Dermis blood vessel endothelial cell (primary cell): Measurements from ENCODE around the gene POLD3. TPM values are rescaled to one million over a fixed set of nuclear protein-coding genes. Genes with fewer than 3 reads are reported as not detected.

Experiments used
- DNase-seq: peaks from one replicate; pipeline ENCODE4 v3.0.0; 2010
- total RNA-seq: library from RNA; depleted of rRNA; stranded (reverse); fragments of >200 nt; gene quantifications from 2 replicates; pipeline ENCODE4 v1.2.3, GENCODE V29; 2014

POLD3 gene
- total RNA-seq: 13.8 and 19.9 TPM in 2 replicates

DNA sequence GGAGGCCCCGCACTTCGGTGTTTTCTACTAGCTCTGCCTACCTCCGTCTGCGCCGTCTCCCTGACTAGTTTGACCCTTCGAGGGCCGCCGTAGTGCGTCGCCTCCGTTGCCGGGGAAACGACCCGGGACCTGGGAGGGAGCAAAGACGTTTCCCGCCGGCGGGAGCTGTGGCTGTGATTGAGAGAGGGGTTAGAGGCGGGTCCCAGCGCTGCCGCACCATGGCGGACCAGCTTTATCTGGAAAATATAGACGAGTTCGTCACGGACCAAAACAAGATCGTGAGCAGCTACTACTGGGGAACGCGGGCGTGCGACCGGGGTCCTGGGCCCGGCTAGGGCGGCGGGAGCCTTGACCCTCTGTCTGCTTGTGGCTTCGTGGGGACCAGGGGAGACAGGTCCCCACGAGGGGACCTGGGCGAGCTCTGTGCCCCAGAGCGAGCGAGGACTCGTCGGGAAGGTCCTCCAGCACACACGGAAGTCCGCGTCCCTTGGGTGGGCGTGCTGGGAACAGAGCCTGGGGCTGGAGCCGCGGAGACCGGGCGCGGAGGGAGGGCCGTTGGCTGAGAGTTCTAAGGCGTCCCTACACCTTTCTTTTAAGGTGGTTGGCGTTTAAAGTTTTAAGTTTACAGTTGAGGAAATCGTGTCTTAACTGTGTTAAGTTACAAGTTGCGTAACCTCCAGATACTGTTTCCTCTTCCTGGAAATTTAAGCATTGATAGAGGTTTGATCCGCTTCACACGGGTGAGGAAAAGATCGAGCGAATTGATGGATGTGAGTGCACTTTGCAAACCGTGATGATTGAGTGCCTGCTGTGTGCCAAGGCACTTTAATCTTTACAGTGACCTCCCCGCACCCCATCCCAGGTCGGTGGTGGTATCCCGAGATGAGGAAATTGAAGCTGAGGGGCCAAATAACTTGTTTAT, at the start of gene POLD3:
Gene POLD3 (plus strand): TSS at position 142 of the 922 bp plus-strand sequence. CDS start 77 bp downstream, at position 219.
- DNase-seq: peak; percentile 95

- DNase-seq: no peak
Observed at GRCh38 chr11:74543991-74544390, 48.4 kb upstream of the POLD3 start.

DNA sequence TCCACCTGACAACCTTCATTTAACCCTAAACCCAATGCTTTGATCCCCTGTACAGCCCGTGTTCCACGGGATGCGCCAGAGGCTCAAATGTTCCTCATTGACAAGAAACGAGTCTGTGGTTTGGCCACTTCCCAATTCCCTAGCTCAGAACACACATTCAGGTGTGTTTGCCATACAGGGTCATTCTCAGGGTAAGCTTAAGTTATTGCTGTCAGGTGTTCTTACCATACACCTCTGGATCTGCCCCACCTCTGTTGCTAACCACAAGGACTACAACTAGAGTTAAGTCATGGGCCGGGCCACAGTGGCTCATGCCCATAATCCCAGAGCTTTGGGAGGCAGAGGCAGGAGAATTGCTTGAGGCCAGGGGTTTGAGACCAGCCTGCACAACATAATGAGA, 45.6 kb upstream of the POLD3 start:
- no peak for DNase-seq

- no peak for DNase-seq
Observed at GRCh38 chr11:74550991-74551753, 41.2 kb upstream of the POLD3 start.

GRCh38 chr11:74551754-74552145, 40.6 kb upstream of the POLD3 start:
- DNase-seq: no peak

DNA sequence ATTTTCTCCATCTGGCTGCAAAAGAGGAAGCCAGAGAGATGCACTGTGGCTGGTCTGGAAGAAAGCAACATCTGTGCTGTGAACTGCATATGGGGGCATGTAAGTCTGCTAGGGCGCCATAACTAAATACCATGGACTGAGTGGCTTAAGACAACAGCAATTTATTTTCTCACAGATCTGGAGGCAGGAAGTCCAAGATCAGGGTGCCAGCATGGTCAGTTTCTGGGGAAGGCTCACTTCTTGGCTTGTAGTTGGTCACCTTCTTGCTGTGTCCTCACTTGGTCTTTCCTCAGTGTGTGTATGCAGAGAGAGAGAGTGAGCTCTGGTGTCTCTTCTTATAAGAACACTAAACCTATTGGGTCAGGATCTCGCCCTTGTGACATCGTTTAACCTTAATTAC, 34.9 kb upstream of the POLD3 start:
- DNase-seq: no peak

DNA sequence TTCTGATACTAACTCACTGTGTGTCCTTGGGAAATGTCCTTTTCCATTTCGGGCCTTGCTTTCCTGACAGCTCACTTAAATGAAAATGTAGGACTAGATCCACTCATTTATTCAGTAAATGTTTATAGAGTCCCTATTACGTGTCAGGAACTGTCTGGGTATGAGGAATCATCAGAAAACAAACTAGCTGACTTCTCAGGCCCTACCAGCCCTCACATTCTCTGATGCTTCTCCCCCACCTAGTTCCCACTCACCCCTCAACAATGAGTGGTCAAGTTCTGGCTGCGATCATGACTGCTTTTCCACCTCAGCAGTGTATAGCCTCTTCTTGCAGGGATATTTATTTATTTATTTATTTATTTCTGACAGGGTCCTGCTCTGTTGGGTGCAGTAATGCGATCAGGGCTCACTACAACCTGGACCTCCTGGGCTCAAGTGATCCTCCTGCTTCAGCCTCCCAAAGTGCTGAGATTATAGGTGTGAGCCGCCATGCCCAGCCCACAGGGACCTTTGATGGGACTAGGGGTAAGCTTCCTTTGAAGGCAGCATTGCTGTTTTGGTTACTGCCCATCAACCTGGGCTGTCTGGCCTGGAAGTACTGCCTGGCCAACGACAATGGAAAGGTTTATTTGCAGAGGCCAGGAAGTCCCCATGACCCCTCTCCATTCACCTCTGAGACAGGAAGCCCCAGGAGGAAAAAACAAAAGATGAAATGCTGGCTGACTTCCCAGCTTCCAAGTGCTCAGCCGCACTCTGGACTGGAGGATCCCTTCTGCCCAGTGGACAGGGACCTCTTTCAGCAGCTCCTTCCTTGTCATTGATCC, 33.1 kb upstream of the POLD3 start:
- peak; percentile 85 for DNase-seq

DNA sequence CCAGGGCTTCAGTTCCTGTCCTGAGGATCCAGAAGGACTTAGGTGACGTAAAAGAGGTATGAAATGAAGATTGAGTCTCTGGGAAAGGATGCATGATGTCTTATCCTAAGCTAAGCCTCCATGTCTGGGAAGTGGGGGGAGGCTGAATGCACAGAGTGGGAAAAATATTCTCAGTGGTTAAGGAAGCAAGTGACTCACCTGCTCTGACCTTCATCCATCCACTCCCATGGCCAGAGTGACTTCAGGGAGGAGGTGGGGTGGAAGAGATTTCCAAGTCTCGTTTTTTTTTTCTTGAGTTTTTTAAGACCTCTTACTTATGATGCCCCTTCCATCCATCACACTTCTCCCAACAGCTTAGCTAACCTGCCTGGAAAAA, 32.5 kb upstream of the POLD3 start:
- DNase-seq: peak; percentile 68

DNA sequence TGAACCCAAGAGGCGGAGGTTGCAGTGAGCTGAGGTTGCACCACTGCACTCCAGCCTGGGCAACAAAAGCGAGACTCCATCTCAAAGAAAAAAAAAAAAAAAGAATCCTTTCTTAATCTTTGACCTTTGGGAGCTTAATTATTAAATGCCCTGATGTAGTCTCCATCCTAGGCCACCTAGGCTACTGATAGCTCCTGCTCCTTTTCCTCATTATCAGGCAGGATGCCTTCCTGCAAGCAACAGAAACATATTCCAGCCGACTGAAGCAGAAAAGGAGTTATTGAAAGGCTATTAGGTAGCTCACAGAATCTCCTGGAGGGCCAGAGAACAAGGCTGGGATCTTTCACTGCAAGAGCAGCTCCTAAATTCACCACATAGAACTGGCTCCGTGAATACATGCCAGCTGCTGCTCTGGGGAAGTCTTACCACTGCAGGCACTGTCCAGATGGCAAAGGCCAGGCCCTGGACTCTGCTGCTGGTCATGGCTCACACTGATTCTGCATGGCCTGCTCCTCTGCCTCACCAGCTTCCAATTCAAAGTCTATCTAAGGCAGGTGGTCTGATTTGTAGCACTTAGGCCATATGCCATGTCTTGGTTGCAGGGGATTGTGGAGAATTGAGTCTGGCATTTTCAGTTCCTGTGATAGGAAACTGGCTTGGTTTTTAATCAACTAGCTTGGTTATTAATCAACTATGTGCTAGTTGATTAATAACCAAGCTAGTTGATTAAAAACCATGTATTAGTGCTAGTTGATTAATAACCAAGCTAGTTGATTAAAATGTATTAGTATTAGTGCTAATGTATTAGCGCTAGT, 26.0 kb upstream of the POLD3 start:
- no peak for DNase-seq

GRCh38 chr11:74568028-74568427, 24.4 kb upstream of the POLD3 start:
- no peak for DNase-seq

GRCh38 chr11:74570266-74571061, 21.9 kb upstream of the POLD3 start:
- peak; percentile 82 for DNase-seq

DNA sequence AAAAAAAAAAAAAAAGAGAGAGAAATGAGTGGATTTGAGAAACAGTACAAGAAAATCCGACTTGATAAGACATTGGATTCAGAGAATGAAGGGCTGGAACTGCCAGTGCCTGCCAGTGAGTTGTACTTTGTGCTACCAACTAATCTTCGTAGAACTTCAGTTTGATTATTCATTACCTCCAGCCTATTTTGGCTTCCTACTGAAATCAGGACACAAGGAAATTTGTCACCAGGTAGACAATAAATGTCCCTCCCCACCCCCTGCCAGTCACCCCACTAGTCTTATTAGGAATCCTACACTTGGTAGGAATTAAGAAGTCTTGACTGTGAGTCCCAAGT, 21.4 kb upstream of the POLD3 start:
- no peak for DNase-seq

DNA sequence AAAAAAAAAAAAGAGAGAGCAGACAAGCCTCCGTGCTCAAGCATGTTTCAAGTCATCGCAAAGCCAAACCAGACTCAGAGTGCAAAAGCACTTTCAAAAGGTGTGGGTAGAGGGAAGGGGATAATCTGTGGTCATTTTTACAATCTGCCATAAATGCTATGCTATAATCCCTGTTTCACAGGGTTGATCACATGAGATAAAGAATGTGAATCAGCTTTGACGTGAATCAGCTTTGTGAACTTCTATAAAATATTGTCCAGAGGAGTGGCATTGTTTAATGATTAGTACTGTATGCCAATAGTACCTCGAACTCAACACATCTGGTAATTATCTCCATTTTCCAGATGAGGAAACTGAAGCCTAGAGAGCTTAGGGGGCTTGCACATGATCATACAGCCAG, 20.0 kb upstream of the POLD3 start:
- no peak for DNase-seq

DNA sequence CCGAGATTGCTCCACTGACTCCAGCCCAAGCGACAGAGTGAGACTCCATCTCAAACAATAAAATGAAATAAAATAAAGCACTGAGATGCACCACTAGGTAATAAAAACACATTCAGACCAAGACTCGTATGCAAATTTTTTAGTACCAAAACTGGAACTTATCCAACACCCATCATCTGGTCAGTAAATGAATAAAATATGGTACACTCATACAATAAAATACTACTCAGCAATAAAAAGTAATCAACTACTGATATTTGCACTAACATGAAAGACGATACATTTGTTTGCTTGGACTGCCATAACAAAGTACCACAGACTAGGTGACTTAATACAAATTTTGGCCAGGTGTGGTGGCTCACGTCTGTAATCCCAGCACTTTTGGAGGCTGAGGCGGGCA, 17.8 kb upstream of the POLD3 start:
- DNase-seq: no peak

DNA sequence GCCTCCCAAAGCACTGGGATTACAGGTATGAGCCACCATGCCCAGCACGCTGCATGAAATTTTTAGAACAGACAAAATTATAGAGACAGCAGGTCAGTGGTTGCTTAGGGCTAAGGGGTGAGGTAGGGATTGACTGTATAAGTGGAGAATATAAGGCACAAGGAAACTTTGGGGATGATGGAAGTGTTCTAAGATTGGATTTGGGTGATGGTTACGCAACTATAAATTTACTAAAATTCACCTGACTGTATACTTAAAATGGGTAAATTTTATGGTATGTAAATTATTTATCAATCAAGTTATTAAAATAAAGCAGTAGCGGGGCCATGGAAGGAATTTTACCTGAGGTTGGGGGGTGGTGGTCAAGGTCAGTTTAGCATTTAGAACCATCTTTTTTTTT, 16.4 kb upstream of the POLD3 start:
- no peak for DNase-seq

- peak; percentile 43 for DNase-seq
Observed at GRCh38 chr11:74577181-74577580, 15.2 kb upstream of the POLD3 start.

GRCh38 chr11:74577624-74578396, 14.6 kb upstream of the POLD3 start:
- no peak for DNase-seq

DNA sequence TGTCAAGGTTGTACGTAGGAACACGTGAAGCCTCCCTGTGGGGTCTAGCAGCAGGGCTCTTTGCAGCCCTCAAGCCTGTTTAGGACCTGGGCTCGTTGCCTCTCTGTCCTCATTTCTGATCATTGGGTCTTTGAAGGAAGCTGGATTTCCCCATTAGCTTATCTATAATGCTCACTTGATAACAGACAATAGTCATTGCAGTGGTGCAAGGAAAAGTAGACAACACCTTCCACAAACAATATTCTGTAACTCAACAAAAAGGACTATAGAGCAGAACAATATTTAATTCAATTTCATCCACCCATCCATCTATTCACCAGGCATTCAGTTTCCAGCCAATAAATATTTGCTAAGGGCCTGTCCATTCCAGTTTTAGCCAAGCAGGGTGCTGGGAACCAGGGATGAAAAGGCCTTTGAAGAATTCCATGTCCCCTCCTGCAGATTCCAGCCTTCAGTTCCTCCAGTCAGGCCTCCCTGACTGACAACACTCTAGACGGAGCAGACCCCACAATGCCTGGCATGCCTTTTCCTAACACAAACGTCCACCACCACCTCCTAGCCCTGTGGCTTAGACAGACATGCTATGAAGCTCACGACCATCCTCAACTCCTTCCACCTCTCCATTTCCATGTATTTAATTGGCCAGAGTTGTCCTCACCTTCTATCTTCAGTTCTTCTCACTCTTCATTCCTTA, 12.7 kb upstream of the POLD3 start:
- no peak for DNase-seq

DNA sequence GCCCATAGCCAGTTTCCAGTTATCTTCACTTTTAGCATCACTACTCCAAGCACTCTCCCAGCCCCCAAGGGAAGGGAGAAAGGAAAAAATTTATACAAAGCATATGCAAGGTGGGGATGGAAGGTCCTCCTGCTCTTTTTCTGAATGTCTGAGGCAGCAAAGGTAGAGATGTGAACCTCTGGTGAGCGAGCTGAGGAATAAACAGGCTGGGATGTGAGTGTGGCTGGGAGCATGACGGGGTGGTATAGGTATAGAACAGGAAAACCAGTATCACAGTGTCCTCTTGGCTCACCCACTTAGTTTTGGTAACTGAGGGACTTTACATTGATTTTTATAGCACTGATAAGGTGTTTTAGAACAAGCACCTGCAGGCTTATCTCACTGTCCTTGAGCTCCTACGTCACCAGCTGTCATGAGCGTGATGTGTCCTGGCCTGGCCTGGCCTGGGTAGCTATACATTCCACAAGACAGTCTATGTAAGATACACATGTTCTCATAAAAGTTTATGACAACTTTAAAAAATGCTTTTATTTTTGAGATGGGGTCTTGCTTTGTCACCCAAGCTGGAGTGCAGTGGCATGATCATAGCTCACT, 10.3 kb upstream of the POLD3 start:
- no peak for DNase-seq
